HG03097 (cell line): ENCODE data around the gene MDFI.

Experiments used
- ATAC-seq: cut with Tn5 transposase; IDR thresholded peaks from one replicate; pipeline ENCODE4 v1.9.1; 2021; ENCODE audit not compliant: unreplicated experiment, low FRiP score

Gene MDFI

DNA sequence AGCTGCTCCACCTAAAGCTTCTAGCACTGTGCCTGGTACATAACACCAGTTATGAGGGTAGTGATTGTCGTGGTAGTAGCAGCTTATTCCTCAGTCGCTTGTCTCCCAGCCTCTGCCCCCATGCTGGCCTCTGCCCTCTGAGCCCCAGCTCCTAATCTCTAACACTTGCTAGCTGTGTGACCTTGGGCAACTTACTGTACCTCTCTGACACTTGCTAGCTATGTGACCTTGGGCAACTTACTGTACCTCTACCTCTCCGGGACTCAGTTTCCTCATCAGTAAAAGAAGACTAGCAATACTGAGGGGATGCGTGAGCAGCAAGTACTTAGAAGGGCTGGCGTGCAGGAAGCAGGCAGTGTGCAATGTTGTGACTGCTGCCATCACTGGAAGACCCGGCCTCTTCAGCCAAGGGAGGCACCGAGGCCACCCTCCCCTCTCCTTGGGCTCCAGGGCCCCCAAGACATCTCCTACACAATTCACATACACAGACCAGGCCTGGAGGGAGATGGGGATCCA, 9.9 kb downstream of the MDFI start:
- no peak for ATAC-seq

DNA sequence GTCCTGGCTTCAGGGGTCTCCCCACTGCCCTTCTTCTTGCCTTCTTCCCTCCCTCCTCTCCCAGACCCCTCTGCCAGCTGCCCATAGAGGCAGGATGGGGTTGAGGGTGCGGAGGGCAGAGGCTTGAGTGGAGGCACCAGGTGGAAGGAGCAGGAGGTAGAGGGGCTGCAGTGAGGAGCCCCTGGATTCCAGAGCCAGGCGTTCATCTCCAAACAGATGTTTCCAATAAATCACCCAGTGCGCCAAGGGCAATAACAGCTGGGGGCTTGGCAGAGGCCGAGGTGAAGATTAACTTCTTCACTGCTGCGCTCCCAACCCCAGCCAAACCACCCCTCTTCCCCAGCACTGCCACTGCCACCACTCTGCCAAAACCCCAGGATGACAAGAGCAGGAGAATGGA, 10.7 kb downstream of the MDFI start:
- no peak for ATAC-seq

DNA sequence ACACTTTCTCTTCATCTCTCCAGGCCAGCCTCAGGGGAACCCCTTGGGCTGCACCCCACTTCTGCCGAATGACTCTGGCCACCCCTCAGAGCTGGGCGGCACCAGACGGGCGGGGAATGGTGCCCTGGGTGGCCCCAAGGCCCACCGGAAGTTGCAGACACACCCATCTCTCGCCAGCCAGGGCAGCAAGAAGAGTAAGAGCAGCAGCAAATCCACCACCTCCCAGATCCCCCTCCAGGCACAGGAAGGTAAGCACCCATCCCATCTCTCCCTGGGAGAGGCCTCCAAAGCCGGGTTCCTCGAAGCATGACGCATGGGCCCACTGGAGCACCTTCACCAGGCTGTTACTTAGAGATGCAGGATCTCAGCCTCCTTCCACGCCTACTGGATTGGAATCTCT, 11.3 kb downstream of the MDFI start:
- ATAC-seq, result no peak

- ATAC-seq, result no peak
Measured at GRCh38 chr6:41650120-41650519, 11.9 kb downstream of the MDFI start.

GRCh38 chr6:41651246-41651961, 13.1 kb downstream of the MDFI start:
- no peak for ATAC-seq

DNA sequence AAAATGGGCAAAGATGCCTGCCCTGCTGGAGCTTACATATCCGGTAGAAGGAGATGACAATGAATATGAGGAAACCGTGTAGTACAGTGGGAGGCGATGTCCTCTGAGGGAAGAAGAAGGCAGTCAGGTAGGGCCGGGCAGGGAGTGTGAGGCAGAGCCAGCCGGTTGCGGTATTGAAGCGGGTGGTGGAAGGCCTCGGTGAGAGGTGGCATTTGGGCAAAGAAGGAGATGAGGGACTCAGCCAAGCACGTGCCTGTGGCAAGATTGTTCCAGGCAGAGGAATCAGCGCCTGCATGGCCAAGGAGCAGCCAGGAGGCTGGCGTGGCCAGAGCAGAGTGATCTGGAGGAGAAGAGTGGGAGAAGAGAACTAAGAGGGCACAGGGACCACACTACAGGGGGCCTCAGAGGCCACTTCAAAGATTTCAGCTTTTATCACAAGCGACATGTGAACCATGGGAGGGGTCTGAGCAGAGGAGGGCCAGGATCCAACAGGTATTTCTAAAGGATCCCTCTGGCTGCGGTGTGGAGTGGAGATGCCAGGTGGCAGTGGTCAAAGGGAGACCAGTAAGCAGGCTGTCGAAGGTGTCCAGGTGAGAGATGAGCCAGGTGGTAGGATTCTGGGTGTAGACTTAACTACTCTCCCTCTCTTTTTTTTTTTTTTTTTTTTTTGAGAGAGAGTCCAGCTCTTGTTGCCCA, 13.8 kb downstream of the MDFI start:
- ATAC-seq, result no peak

DNA sequence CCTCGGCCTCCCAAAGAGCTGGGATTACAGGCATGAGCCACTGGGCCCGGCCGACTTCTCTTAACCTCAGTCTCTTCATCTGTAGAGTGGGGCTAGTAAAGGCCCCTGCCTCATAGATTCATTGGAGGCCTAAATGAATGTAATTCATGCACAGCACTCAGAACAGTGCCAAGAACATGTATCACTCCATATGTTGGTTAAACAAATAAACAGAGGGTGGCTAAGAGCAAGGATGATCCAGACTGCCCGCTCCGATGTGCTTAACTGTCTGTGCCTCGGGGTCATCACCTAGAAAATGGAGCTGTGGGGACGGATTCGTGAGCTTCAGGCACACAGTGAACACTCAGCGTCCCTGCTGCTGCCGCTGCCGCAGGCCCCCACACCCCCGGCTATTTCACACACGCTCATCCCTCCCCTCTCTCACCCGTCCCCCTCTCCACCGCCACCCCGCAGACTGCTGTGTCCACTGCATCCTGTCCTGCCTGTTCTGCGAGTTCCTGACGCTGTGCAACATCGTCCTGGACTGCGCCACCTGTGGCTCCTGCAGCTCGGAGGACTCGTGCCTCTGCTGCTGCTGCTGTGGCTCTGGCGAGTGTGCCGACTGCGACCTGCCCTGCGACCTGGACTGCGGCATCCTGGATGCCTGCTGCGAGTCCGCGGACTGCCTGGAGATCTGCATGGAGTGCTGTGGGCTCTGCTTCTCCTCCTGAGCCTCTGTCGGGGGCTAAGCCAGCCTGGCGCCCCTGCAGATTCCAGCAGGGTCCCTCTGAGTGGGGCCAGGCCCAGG, 14.8 kb downstream of the MDFI start:
- ATAC-seq, result no peak

DNA sequence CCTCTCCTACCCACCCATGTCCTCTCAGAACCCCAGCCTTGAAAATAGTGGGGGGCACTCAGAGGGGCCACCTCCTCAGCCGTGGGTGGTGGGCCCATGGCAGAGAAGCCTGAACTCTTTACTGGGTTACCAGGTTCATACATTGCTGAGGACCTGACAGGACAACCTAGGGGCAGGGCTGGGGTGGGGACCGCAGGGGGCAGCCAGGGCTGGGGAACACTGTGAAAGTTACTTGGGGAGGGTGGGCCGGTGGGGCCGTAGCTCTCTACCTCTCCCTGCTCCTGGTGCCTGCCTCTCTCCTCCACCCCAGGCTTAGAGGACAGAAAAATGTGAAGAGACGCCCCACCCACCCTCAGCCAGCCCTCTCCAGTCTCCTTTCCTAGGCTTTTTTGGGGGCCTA, 15.4 kb downstream of the MDFI start:
- no peak for ATAC-seq

- ATAC-seq, result no peak
Measured at GRCh38 chr6:41654151-41654697, 16.0 kb downstream of the MDFI start.

DNA sequence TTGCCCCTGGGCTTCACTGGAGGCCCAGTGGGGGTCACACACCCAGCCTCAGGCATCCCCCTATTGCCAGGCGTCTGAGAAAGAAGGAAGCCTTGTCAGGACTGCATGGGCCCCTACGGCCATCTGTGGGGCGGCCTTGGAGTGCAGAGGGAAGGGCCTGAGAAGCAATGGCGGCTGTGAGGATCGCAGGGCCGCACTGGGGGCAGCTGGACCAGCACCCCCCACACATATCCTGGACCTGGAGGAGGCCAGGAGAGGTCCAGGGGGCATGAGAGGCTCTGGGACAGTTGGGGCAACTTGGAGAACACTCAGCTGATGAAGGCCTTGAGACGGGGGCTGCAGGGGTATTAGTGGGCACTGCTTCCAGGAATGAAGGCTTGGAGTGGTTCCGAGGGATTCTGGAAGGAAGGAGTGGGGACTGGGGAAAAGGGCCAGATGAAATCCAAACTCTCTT, 16.5 kb downstream of the MDFI start:
- ATAC-seq, result no peak

GRCh38 chr6:41655176-41655575, 16.9 kb downstream of the MDFI start:
- no peak for ATAC-seq

DNA sequence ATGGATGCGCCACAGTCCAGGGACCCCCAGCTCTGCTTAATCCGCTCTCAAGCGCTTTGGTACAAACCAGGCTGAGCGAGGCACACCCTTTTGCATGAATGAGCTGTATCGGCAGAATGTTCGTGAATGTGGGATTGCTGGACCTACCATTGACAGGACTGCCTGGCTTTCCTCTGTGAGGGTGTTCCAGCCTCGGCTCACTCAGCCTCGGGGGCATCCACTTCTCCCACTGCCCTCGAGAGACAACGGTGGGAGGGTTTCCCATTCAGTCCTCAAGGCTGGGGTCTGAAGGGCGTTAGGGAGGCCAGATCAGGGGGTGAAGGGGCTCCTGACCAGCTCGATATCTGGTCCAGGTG, 17.4 kb downstream of the MDFI start:
- no peak for ATAC-seq

- ATAC-seq, result no peak
Measured at GRCh38 chr6:41656002-41656691, 17.9 kb downstream of the MDFI start.

GRCh38 chr6:41657131-41658094, 19.1 kb downstream of the MDFI start:
- no peak for ATAC-seq

DNA sequence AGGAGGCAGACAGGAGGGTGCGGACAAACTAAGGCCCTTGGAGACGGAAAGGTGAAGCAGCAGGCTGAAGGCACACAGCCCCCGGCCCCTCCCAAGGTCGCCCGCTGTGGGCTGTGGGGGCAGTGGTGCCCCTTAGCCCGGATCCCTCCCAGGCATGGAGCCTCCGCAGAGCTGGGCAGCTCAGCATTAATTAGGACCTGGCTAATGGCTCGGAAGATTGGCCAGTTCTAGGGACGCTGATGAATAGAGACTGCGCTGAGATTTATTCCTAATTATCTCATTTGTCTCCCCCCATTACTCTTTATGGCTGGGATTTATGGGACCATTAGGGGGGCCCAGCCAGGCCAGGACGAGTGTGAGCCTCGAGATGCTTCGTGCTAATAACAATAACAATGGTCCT, 20.4 kb downstream of the MDFI start:
- ATAC-seq, result no peak

DNA sequence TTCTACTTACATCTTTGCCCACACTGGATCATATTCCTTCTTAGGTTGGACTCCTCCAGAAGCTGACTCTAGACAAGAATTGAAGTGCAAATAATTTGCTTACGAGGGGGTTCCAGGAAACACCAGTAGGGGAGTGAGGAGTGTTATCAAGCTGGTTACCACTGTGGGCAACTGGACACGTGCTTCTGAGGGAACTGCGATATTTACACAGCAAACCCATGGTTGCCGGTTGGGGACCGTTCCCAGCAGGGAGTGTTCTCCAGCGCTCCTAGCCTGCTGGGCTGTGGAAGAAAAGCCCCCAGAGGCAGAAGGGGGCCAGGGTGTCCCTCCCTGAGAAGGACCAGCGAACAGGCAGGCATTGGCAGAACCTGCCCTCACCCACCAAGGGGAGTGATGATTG, 21.7 kb downstream of the MDFI start:
- no peak for ATAC-seq

GRCh38 chr6:41663568-41663967, 25.3 kb downstream of the MDFI start:
- ATAC-seq, result no peak

- ATAC-seq, result no peak
Measured at GRCh38 chr6:41664271-41664670, 26.0 kb downstream of the MDFI start.

DNA sequence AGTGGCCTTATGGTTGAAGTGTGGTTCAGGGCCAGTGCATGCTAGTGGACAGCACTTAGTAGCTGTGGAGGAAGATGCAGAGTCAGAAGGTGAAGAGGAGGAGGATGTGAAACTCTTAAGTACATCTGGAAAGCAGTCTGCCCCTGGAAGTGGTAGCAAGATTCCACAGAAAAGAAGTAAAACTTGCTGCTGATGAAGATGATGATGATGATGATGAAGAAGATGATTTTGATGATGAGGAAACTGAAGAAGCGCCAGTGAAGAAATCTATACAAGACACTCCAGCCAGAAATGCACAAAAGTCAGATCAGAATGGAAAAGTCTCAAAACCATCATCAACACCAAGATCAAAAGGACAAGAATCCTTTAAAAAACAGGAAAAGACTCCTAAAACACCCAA, 28.9 kb downstream of the MDFI start:
- no peak for ATAC-seq
